T-helper 22 cell (primary cell): ENCODE results near the gene SYTL3.

Experiments
- DNase-seq: peaks from one replicate; pipeline ENCODE4 v3.0.0-alpha.2; 2020; ENCODE audit warnings: low read depth

Gene SYTL3

DNA sequence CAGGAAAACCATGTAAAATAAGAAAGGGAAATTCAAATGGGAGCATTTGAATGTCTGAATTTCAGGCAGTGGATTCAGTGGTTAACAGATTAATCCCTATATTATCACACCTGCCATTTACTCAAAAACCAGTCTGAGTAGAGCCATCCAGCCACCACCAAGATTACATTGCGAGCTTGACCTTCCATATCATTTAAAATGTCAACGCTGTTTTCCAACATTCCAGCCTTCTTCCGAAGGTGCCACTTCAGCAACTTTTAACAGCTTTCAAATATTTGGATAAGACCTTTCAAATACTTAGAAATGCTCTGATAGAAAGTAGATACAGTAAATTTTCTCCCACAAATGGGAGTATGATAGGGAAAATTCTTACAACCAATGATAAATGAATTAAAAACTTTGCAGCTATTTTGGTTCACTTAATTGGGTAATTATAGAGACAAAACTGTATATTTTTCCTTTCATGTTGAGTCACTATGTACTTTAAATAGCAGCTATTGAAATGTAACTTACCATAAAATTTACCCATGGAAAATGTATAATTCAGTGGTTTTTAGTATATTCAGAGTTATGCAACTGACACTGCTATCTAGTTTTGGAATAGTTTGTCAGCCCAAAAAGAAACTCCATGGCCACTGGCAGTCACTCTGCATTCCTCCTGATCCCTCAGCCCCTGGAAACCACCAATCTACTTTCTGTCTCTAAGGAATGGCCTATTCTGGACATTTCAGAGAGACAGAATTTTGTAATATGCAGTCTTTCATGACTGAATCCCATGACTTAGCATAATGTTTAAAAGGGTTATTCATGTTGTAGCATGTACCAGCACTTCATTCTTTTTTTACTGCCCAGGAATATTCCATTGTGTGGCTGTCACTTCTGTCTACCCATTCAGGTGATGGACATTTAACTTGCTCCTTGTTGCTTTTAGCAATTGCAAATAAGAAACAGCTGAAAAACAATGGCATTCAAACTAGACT, 147.8 kb downstream of the SYTL3 start:
- no peak for DNase-seq

DNA sequence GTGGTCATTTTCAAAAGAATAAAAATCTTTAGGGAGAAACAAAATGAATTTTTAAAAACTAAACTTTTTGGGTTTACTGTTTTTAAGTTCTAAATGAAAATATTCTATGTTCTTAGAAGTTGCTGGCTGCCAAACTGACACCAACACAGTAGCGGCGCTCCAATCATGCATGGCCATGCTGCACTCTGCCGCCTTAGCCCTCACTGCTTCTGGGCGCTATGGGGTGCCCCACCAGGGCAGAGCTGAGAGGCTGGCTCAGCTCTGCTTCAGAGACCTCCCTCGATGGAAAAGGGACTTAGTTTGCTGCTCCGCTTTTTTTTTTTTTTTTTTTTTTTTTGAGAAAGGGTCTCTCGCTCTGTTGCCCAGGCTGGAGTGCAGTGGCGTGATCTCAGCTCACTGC, 148.5 kb downstream of the SYTL3 start:
- no peak for DNase-seq

DNA sequence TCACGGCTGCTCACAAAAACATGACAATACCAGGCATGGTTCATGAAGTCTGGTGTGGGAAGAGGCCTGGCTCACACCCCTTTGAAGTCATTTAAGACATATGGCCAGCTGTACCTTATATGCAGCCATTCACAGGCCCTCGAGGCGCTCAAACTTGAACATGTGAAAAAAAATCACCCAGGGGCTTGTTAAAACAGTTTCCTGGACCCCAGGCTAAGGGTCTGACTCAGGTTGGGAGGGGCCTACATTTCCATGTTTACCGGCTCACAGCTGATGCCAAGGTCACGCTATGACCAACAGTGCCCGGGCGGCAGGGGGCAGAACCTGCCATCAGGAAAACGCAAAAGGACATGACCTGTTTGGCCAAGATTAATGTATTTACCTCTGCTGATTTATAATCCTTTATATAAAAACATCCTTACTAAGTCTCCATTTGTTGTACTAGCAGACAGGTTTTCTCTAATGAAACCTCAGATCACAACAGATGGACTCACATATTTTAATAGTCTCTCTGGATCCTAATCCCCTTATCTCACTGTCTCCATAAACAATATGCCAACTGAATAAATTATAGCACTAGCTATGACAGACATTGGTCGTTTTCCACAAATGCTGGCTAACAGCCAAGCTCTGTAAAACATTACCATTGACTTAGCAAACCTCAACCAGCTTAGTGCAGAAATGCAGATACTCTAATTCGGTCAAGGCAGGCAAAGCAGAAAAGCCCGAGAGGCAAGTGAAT, 149.4 kb downstream of the SYTL3 start:
- DNase-seq, result no peak

DNA sequence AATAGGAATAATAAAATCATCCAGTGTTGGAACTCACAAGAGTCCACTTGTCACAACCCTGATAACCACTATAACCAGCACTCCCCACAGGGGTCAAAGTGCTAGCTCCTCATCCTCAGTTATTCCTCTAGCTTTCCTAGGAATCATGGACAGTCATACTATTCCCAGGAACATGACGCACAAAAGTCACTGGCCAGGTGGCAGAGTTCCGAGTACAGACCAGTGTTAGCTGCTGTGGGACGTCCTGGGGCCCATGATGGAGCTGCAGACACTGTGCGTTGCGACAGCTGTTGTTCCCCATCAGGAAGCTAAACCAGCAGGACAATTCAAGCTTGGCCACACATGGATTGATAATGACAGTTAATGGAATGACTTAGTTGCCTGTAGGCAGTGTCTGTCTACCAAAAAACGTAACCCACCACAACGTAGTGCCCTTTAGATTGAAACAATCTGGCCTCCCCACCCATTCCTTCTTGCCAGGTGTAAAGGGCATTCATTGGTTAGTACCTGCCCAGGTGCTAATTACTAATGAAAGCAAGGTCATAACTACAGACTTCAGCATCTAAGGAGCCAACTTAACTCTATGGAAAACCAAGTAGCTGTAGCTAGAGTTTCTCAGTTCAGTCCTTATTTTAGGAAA, 151.9 kb downstream of the SYTL3 start:
- no peak for DNase-seq

DNA sequence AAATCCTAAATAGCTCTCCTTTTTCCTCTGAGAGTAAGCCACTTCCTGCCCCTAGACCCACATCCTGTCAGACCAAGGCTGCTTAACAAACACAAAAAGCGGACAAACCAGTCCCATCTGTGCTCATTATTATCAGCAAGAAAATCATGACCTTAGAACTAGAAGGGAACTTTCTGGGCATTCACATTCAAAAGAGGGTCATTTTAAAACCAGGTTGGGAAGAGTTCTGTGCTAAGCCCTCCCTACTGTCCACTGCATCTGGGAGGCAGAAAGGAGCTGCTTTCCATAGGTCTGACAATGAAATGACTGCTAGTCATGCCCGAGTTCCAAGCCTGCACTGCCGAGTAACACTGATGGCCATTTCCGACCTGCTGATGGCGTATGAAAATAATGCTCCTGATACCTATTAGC, 153.9 kb downstream of the SYTL3 start:
- DNase-seq, result no peak

DNA sequence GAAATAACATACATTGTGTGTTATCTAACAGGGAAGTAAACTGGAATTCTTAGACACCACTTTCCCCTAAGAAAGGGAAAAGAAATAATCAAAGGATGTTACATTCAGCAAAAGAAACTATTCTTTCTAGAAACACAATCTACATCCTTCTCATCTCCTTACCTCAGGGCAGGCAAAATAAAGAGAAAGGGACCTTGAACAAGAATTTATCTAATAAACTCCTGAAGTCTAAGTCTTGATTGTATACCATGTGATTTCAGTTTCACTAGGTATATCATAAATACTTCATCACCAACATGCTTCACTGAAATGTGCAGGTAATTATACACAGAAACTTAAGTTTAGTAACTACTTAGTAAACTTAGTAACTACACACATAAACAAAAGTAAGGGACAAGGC, 154.4 kb downstream of the SYTL3 start:
- DNase-seq, result no peak

DNA sequence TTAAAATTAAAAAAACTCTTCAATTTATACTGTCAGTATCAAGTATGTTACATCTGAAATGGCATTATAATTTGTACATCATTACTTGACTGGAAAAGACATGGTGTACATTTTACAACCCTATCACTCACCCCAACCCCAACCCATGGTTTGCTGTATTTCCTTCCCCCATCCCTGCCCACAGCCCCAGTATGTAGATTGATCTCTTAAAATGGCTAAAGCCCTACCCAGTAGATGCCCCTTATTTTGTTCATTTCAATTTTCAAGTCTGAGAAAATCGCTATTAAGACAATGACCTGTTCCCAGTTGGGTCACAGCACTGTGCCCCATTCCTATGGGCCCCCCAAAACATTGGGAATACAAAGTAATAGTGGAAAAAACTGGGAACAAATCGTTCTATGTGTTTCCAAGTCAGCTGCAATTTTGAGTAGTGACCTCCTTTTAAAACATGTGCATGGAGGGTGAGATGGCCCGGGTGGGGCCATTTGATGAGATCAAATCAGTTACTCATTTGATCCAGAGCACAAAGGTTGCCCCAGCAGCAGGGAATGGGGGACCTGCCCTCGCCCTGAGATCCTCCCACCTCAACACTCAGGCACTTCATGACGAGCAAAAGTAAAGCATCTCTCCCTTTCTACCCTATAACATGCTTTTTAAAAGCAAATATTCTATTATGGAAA, 156.0 kb downstream of the SYTL3 start:
- no peak for DNase-seq

DNA sequence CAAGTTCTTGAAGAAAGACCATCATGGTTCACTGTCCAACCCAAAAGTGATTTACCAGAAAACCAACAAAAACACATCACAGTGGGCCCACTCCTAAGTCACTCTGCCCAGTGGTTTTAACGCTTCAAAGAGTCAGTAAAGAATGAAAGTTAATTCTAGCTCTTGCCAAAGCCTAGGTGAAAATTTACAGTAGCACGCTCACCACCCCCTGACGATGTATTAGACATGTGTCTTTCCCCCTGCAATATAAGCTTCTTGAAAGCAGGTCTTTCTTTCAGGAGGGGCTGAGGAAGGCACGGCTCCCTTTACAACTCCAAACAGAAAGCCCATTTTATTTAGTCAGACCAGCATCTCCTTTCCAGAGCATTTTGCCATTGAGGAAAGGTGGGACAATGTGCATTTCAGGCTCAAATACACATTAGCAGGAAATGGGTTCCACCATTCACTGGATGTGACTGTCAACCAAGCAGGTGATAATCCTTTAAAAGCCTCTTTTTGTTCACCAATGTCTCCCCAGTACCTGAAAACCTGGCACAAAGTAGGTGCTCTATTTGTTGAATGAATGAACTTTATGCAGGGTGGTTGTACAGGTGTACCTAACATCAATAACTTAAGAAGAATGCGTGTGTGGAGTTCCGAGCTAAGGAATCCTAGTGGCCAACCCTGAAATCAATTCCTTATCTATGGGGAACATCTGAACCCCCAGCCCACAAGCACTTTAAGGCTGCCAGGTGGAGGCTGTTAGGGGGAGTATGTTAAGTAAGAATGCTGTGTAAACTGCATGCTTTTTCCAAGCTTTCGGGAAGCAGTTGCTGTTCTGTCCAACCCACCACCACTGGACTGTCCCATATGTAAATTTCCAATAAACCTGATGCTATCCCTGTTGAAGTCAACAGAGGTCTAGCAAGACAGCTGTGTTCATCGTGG, 157.9 kb downstream of the SYTL3 start:
- DNase-seq, result no peak

DNA sequence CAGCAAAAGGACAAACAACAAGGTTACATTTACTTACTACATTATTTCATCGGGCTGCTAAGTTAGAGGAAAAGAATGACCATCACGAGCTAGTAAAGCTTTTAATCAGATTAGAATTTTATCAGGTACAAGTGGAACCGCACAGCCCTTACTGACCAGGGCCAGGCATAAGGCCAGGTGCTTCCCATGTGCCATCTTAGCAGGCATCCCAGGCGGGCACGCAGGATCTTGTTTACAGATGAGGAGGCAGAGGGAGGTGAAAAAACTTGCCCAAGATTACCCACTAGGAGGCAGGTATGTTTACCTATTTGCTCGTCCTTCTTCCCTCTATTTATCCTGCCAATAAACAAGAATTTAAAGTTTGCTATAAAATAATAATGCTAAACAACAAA, 158.6 kb downstream of the SYTL3 start:
- no peak for DNase-seq

DNA sequence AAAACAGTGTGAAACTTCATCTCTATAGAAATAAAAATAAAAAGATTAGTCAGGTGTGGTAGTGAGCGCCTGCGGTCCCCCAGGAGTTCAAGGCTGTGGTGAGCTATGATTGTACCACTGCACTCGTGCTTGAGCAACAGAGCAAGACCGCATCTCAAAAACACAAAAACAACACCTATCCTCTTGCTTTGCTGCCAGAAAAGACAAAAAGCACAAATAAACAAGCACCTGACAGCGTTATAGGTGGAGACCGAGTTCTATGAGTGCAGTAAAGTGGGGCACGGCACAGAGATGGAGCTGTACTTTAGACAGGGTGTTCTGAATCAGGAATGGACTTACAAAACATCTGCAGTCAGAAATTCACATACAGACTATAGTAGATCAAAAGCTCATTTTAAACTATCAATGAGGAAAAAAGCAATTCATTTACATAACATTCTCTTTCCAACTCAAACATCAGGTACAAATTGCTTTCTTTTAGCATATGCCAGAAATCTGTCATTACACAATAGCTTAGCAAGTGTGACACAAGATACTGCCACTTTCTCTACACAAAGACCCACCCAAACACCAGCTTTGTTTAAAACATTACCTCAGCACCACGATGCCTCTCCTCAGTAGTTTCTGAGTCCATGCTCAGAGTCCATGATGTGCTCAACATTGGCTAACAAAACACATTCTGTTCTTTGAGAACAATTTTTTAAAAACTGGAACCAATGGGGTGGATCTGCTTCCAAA, 159.3 kb downstream of the SYTL3 start:
- no peak for DNase-seq

DNA sequence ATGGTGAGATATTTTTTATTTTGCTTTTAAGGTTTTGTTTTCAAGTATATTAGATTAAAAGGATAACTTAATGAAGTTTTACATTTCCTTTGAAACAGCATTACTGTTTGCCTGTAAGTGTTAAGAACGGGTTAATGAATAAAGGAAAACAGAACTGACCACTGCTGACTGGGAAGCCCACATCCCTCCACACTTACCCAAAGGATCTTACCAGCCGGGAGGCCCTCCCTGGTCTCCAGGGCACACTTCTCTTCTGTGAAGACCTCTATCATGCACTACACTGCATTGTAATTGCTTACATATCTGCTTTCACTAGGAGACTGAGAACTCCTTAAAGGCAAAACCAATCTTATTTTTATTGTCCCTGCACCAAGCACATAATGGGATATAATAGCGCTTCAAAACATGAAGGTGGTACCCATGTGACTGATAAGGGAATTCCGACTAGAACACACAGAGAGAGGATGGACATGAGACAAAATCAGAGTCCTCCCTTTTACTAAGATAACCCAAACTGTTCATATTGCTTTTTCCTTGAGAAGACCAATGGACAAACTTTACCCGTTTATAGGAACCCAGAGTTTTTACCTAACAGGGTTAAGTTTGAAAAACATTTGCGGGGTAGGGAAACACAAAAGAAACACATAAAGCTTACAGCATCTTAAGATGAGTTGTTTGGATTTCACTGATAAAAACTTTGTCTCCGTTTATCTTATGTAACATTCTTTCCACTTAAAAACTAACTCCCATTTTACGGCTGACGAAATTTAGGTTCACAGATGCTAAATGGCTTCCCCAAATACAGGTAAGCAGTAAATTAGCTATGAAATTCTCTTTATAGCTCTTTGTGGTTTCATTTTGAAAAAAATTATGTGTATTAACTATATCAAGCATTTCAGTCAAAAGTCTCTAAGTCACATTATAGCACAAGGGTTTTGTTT, 160.6 kb downstream of the SYTL3 start:
- no peak for DNase-seq

DNA sequence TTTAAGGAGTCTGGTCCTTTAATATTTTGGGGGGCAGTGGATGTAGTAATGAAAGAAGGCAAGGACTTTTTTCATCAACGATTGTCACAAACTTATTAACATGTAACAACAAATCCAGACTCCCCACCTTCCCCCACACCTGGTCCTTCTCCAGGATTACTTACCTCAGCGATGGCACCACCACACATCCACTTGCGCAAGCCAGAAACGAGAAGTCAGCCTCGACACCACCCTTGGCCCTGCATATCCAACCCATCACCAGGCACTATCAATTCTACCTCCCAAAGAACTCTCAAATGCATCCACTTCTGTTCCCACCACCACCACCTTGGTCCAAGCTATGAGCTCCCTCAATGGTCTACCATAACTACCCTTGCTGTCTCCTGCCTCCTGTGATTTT, 162.8 kb downstream of the SYTL3 start:
- no peak for DNase-seq

DNA sequence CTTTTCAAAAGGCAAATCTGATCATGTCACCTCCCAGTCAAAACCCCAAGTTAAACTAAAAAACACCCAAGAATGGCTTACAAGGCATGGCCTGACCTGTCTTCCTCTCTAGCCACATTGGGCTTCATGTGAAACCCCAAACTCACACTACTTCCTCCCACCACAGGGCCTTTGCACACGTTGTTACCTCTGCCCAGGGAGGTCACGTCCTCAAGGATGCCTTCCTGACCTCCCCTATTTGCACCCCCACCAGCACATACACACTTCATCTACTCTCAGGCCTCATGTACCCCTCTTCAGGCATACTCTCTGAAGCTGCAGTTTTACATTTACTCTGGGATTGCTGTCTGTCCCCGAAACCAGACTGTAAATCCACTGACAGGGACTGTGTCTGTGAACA, 163.2 kb downstream of the SYTL3 start:
- DNase-seq, result no peak
